SK-N-SH (cell line): ENCODE results near the gene MPC1.

Experiments used
- EP300 ChIP-seq, 2 experiments: IDR thresholded peaks; 2 replicates each; pipeline versions ENCODE4 v1.4.0 to v1.6.1; 2012; ENCODE audit warnings: borderline replicate concordance in 1 of 2, low read depth in 1 of 2, low read length in 1 of 2
- TF ChIP-seq, protein P1 (sequence below): fragments of 200-600 bp; sonication (generic); IDR thresholded peaks from 2 replicates; pipeline ENCODE4 v1.6.1; 2017; ENCODE audit warnings: antibody characterized with exemption, mild to moderate bottlenecking, moderate library complexity

- TF ChIP-seq, protein P1, sequence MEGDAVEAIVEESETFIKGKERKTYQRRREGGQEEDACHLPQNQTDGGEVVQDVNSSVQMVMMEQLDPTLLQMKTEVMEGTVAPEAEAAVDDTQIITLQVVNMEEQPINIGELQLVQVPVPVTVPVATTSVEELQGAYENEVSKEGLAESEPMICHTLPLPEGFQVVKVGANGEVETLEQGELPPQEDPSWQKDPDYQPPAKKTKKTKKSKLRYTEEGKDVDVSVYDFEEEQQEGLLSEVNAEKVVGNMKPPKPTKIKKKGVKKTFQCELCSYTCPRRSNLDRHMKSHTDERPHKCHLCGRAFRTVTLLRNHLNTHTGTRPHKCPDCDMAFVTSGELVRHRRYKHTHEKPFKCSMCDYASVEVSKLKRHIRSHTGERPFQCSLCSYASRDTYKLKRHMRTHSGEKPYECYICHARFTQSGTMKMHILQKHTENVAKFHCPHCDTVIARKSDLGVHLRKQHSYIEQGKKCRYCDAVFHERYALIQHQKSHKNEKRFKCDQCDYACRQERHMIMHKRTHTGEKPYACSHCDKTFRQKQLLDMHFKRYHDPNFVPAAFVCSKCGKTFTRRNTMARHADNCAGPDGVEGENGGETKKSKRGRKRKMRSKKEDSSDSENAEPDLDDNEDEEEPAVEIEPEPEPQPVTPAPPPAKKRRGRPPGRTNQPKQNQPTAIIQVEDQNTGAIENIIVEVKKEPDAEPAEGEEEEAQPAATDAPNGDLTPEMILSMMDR: no peak
- no peak for TF ChIP-seq EP300 (IDR thresholded peaks at IDR 0.05; ENCODE audit: borderline replicate concordance in 1 of 2, low read depth in 1 of 2, low read length in 1 of 2)
Measured at GRCh38 chr6:166412911-166413384, 30.2 kb upstream of the MPC1 start.
